ENCODE results near the gene PDE3A. TPM values are rescaled to one million over a fixed set of nuclear protein-coding genes. Genes with fewer than 3 reads are reported as not detected.

PDE3A gene
- total RNA-seq, 5 donors from 2014 or later (not counting 1 experiment from before 2014, with no cell fraction given) = 0.03 to 0.10 (median 0.09) TPM; not detected in 2

DNA sequence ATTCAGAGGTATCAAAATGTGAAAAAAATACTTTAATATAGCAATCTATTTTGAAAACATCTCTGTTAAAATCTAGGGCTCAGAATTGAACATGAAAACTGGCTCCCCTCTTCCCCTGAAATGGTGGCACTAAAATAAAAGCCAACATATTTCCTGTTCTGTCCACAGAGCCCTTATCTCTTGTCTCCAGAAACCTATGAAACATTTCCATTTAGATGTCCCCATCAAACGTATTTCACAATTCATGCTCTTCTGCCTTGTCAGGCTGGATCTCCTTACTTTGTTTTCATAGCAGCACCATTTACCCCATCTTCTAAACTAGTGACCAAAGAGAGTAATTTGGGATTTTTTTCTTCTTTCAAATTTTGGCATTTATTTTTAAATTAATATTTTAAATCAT is 42.4 kb downstream of the PDE3A start:
- Mint-ChIP-seq H3K4me3 (no peak overlapping the region), H3K9me3 (peaks cover 0 to 2% (median 2%) of the 10 kb centered on the region in 3 donors), H3K36me3 (no peaks in the 10 kb centered on the region), H3K27me3 (no peaks in the 10 kb centered on the region), H3K27ac (no peak overlapping the region), H3K4me1 (no peaks in the 10 kb centered on the region)
- H3K27me3 ChIP-seq (replicated peaks in 1 of 2; ENCODE audit: control insufficient read depth in 2 of 2, extremely low read depth in 1 of 2, insufficient read depth in 2 of 2, low read length in 1 of 2) = no peaks in the 10 kb centered on the region
- ATAC-seq (replicated peaks in 1 of 4) (no peak), DNase-seq (no peak)
- WGBS (ENCODE audit: insufficient coverage) = no CpG with 5 or more reads among the region's 1 CpG
- H3K27ac ChIP-seq (ENCODE audit: low read length) = no peak overlapping the region
- POLR2A ChIA-PET = no interaction called here
- H3K4me1 ChIP-seq (ENCODE audit: control insufficient read depth in 1 of 2, extremely low read depth in 1 of 2, insufficient read depth in 2 of 2, low read length in 2 of 2) = no peaks in the 10 kb centered on the region
- CTCF ChIA-PET = no interaction called here
- no peaks in the 10 kb centered on the region for H3K36me3 ChIP-seq (ENCODE audit: control insufficient read depth in 2 of 2, extremely low read depth in 1 of 2, insufficient read depth in 1 of 2, low read length in 1 of 2)
- H3K4me3 ChIP-seq (ENCODE audit: control insufficient read depth in 1 of 2, extremely low read depth in 1 of 2, low read length in 1 of 2) = no peak overlapping the region
- no peaks in the 10 kb centered on the region for H3K9me3 ChIP-seq

DNA sequence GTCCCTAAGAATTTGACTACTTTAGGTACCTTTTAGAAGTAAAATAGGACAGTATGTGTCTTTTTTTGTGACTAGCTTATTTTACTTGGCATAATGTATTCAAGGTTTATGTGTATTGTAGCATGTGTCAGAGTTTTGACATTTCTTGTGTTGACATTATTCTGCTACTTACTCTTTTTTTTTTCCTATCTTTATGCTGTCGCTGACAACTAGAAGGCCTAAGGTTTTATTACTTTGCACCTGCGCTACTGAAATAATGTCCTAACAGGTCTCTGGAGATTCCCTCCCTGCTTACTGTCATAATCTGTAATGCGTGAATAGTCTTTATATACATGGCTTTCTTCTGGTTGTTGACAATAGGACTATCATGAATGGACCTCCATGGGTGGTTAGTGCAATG is 43.0 kb downstream of the PDE3A start:
- ChIA-PET CTCF (no interaction called here), POLR2A (no interaction called here)
- H3K4me1 Mint-ChIP-seq = no peaks in the 10 kb centered on the region
- no peaks in the 10 kb centered on the region for H3K27me3 Mint-ChIP-seq
- H3K4me1 ChIP-seq (ENCODE audit: control insufficient read depth in 1 of 2, extremely low read depth in 1 of 2, insufficient read depth in 2 of 2, low read length in 2 of 2) = no peaks in the 10 kb centered on the region
- H3K27ac Mint-ChIP-seq = no peak overlapping the region
- no peaks in the 10 kb centered on the region for H3K9me3 ChIP-seq
- no CpG with 5 or more reads among the region's 3 CpGs for WGBS (ENCODE audit: insufficient coverage)
- no peaks in the 10 kb centered on the region for H3K36me3 Mint-ChIP-seq
- no peak overlapping the region for H3K4me3 Mint-ChIP-seq
- DNase-seq = no peak
- no peaks in the 10 kb centered on the region for H3K9me3 Mint-ChIP-seq
- no peak for ATAC-seq (replicated peaks in 1 of 4)
- no peak overlapping the region for H3K4me3 ChIP-seq (ENCODE audit: control insufficient read depth in 1 of 2, extremely low read depth in 1 of 2, low read length in 1 of 2)
- H3K36me3 ChIP-seq (ENCODE audit: control insufficient read depth in 2 of 2, extremely low read depth in 1 of 2, insufficient read depth in 1 of 2, low read length in 1 of 2) = no peaks in the 10 kb centered on the region
- H3K27me3 ChIP-seq (replicated peaks in 1 of 2; ENCODE audit: control insufficient read depth in 2 of 2, extremely low read depth in 1 of 2, insufficient read depth in 2 of 2, low read length in 1 of 2) = no peaks in the 10 kb centered on the region
- H3K27ac ChIP-seq (ENCODE audit: low read length) = no peak overlapping the region

DNA sequence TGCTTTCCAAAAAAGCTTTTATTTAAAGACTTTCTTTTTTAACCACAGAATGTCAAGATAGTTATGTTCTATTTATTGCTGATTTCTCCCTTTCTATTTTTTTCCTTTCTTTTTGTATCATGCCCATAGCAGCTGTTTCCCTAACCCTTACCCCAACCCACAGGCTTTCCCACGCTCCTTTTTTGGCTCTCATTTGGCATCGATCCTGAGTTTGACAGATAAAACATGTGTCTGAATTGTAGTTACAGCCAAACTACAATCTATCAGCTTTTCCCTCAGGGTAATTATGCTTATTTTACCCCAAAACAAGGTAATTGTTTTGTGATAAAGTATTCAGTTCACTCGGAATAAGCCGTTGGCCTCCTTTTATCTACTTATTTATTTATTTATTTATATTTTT is 46.7 kb downstream of the PDE3A start:
- Mint-ChIP-seq H3K27ac (no peak overlapping the region), H3K4me3 (no peak overlapping the region), H3K36me3 (no peaks in the 10 kb centered on the region), H3K9me3 (no peaks in the 10 kb centered on the region), H3K4me1 (no peaks in the 10 kb centered on the region), H3K27me3 (no peaks in the 10 kb centered on the region)
- no peaks in the 10 kb centered on the region for H3K36me3 ChIP-seq (ENCODE audit: control insufficient read depth in 2 of 2, extremely low read depth in 1 of 2, insufficient read depth in 1 of 2, low read length in 1 of 2)
- ATAC-seq (replicated peaks in 1 of 4) (no peak), DNase-seq (no peak)
- H3K4me3 ChIP-seq (ENCODE audit: control insufficient read depth in 1 of 2, extremely low read depth in 1 of 2, low read length in 1 of 2) = no peak overlapping the region
- POLR2A ChIA-PET = no interaction called here
- no peaks in the 10 kb centered on the region for H3K9me3 ChIP-seq
- no CpG with 5 or more reads among the region's 4 CpGs for WGBS (ENCODE audit: insufficient coverage)
- H3K4me1 ChIP-seq (ENCODE audit: control insufficient read depth in 1 of 2, extremely low read depth in 1 of 2, insufficient read depth in 2 of 2, low read length in 2 of 2) = no peaks in the 10 kb centered on the region
- CTCF ChIA-PET = no interaction called here
- no peaks in the 10 kb centered on the region for H3K27me3 ChIP-seq (replicated peaks in 1 of 2; ENCODE audit: control insufficient read depth in 2 of 2, extremely low read depth in 1 of 2, insufficient read depth in 2 of 2, low read length in 1 of 2)
- no peak overlapping the region for H3K27ac ChIP-seq (ENCODE audit: low read length)

DNA sequence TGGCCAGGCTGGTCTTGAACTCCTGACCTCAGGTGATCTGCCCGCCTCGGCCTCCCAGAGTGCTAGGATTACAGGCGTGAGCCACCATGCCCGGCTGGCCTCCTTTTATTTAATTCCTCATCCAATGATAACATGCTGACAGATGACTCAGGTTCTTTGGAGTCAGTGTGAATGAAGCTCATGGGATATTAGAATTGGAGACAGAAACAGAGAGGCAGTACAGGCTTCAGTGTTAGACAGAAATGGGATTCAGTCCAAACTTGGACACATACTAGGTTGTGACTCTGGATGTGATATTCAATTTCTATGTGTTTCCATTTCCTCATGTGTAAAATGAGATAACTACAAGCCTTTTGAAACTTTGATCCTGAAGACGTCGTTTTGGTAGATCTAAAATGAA is 47.3 kb downstream of the PDE3A start:
- WGBS (ENCODE audit: insufficient coverage) = no CpG with 5 or more reads among the region's 6 CpGs
- Mint-ChIP-seq H3K36me3 (no peaks in the 10 kb centered on the region), H3K27me3 (no peaks in the 10 kb centered on the region), H3K4me3 (no peak overlapping the region), H3K9me3 (no peaks in the 10 kb centered on the region), H3K27ac (no peak overlapping the region), H3K4me1 (no peaks in the 10 kb centered on the region)
- ATAC-seq (replicated peaks in 1 of 4) (no peak), DNase-seq (no peak)
- Histone ChIP-seq H3K9me3 (no peaks in the 10 kb centered on the region), H3K4me3 (ENCODE audit: control insufficient read depth in 1 of 2, extremely low read depth in 1 of 2, low read length in 1 of 2) (no peak overlapping the region), H3K27ac (ENCODE audit: low read length) (no peak overlapping the region), H3K4me1 (ENCODE audit: control insufficient read depth in 1 of 2, extremely low read depth in 1 of 2, insufficient read depth in 2 of 2, low read length in 2 of 2) (no peaks in the 10 kb centered on the region), H3K36me3 (ENCODE audit: control insufficient read depth in 2 of 2, extremely low read depth in 1 of 2, insufficient read depth in 1 of 2, low read length in 1 of 2) (no peaks in the 10 kb centered on the region), H3K27me3 (replicated peaks in 1 of 2; ENCODE audit: control insufficient read depth in 2 of 2, extremely low read depth in 1 of 2, insufficient read depth in 2 of 2, low read length in 1 of 2) (no peaks in the 10 kb centered on the region)
- ChIA-PET POLR2A (interaction anchor here in 1 of 2 donors (0.6 kb wide), 1 partner anchor 359 kb away, joined by 4 read pairs; no protein-coding TSS in a partner anchor), CTCF (no interaction called here)

DNA sequence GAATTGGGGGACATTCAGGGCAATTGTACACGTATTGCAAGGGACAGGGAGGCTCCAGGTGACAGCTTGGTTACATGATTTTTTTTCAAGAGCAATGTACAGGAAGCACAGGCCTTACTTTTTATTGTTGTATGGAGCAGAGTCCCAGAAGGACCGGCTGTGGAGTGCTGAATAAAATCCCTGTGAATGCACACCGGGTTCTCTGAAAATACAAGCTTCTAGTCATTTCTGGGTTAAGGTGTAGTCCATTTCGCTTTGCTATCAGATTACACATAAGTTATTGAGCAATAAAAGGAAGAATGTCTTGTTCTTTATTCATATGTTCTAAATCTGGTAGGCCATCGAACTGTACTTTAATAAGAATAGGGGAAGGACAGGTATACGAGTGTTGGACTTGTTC is 52.2 kb downstream of the PDE3A start:
- 89% methylated on average over 4 of the region's 6 CpGs for WGBS (ENCODE audit: insufficient coverage)
- ChIA-PET CTCF (interaction anchor here in 1 of 2 donors (0.7 kb wide), 1 partner anchor 12 kb away, joined by 3 read pairs; no protein-coding TSS in a partner anchor), POLR2A (no interaction called here)
- H3K27ac Mint-ChIP-seq = no peak overlapping the region
- no peak overlapping the region for H3K4me3 Mint-ChIP-seq
- no peaks in the 10 kb centered on the region for H3K9me3 ChIP-seq
- no peak overlapping the region for H3K27ac ChIP-seq (ENCODE audit: low read length)
- H3K36me3 ChIP-seq (ENCODE audit: control insufficient read depth in 2 of 2, extremely low read depth in 1 of 2, insufficient read depth in 1 of 2, low read length in 1 of 2) = no peaks in the 10 kb centered on the region
- no peaks in the 10 kb centered on the region for H3K9me3 Mint-ChIP-seq
- no peaks in the 10 kb centered on the region for H3K27me3 ChIP-seq (replicated peaks in 1 of 2; ENCODE audit: control insufficient read depth in 2 of 2, extremely low read depth in 1 of 2, insufficient read depth in 2 of 2, low read length in 1 of 2)
- H3K27me3 Mint-ChIP-seq = no peaks in the 10 kb centered on the region
- no peak overlapping the region for H3K4me3 ChIP-seq (ENCODE audit: control insufficient read depth in 1 of 2, extremely low read depth in 1 of 2, low read length in 1 of 2)
- ATAC-seq (replicated peaks in 1 of 4) = no peak
- no peak for DNase-seq
- no peaks in the 10 kb centered on the region for H3K4me1 Mint-ChIP-seq
- peaks cover 0 to 2% of the 10 kb centered on the region in 2 experiments for H3K4me1 ChIP-seq (ENCODE audit: control insufficient read depth in 1 of 2, extremely low read depth in 1 of 2, insufficient read depth in 2 of 2, low read length in 2 of 2)
- no peaks in the 10 kb centered on the region for H3K36me3 Mint-ChIP-seq

DNA sequence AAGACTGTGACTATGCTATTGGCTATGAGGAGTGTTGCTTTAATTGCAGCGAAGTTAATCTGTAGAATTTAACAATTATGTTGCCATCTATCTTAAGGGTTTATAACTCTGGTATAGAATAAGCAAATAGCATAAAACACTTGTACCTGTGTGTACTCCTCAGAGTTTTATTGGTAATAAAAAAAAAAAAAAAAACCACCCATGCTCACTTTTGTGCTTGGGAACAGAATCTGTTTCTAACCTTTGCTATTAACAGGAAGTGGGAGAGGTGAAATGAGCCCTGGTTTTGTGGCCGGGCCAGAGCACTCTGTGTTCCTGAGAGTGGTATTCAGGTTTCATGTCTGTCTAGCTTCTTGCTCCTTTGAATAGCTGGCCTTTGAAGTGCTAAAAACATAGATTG is 53.1 kb downstream of the PDE3A start:
- no peaks in the 10 kb centered on the region for H3K4me1 Mint-ChIP-seq
- no peak overlapping the region for H3K27ac ChIP-seq (ENCODE audit: low read length)
- H3K9me3 ChIP-seq = no peaks in the 10 kb centered on the region
- ChIA-PET CTCF (no interaction called here), POLR2A (no interaction called here)
- peaks cover 0 to 2% of the 10 kb centered on the region in 2 experiments for H3K4me1 ChIP-seq (ENCODE audit: control insufficient read depth in 1 of 2, extremely low read depth in 1 of 2, insufficient read depth in 2 of 2, low read length in 2 of 2)
- H3K36me3 ChIP-seq (ENCODE audit: control insufficient read depth in 2 of 2, extremely low read depth in 1 of 2, insufficient read depth in 1 of 2, low read length in 1 of 2) = no peaks in the 10 kb centered on the region
- no peaks in the 10 kb centered on the region for H3K9me3 Mint-ChIP-seq
- H3K4me3 ChIP-seq (ENCODE audit: control insufficient read depth in 1 of 2, extremely low read depth in 1 of 2, low read length in 1 of 2) = no peak overlapping the region
- no peak overlapping the region for H3K4me3 Mint-ChIP-seq
- H3K27me3 Mint-ChIP-seq = no peaks in the 10 kb centered on the region
- H3K36me3 Mint-ChIP-seq = no peaks in the 10 kb centered on the region
- WGBS (ENCODE audit: insufficient coverage) = no CpG with 5 or more reads among the region's 2 CpGs
- ATAC-seq (replicated peaks in 1 of 4) (no peak), DNase-seq (no peak)
- H3K27ac Mint-ChIP-seq = no peak overlapping the region
- no peaks in the 10 kb centered on the region for H3K27me3 ChIP-seq (replicated peaks in 1 of 2; ENCODE audit: control insufficient read depth in 2 of 2, extremely low read depth in 1 of 2, insufficient read depth in 2 of 2, low read length in 1 of 2)

DNA sequence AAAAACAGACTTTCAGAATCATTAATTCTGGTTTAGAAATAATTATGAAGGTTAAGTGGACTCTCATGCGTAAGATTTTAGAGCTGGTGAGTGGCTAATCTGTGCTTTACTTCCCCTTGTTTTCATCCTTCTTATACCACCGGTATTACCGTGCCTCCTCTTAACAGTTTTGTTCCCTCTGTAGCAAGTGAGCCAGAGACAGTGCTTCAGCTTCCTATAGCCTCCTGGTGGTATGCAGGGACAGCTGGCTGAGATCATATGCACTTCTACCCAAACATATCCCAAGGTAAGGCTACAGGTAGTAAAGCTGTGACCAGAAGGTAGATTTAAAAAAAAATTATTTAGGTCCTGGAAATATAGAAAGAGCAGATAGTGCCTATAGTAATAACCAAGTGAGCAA is 55.2 kb downstream of the PDE3A start:
- ChIA-PET POLR2A (no interaction called here), CTCF (no interaction called here)
- ATAC-seq (replicated peaks in 1 of 4) = no peak
- no peaks in the 10 kb centered on the region for H3K9me3 Mint-ChIP-seq
- no peaks in the 10 kb centered on the region for H3K27me3 ChIP-seq (replicated peaks in 1 of 2; ENCODE audit: control insufficient read depth in 2 of 2, extremely low read depth in 1 of 2, insufficient read depth in 2 of 2, low read length in 1 of 2)
- H3K4me3 ChIP-seq (ENCODE audit: control insufficient read depth in 1 of 2, extremely low read depth in 1 of 2, low read length in 1 of 2) = no peak overlapping the region
- no peaks in the 10 kb centered on the region for H3K36me3 Mint-ChIP-seq
- no peak overlapping the region for H3K27ac ChIP-seq (ENCODE audit: low read length)
- H3K36me3 ChIP-seq (ENCODE audit: control insufficient read depth in 2 of 2, extremely low read depth in 1 of 2, insufficient read depth in 1 of 2, low read length in 1 of 2) = no peaks in the 10 kb centered on the region
- H3K4me1 ChIP-seq (ENCODE audit: control insufficient read depth in 1 of 2, extremely low read depth in 1 of 2, insufficient read depth in 2 of 2, low read length in 2 of 2) = peaks cover 0 to 2% of the 10 kb centered on the region in 2 experiments
- no peak overlapping the region for H3K4me3 Mint-ChIP-seq
- H3K27me3 Mint-ChIP-seq = no peaks in the 10 kb centered on the region
- H3K4me1 Mint-ChIP-seq = no peaks in the 10 kb centered on the region
- no peak overlapping the region for H3K27ac Mint-ChIP-seq
- H3K9me3 ChIP-seq = no peaks in the 10 kb centered on the region
- WGBS (ENCODE audit: insufficient coverage) = no CpG with 5 or more reads among the region's 3 CpGs
- DNase-seq = no peak
